ENCODE measurements around the gene MT1B. TPM values are rescaled to one million over a fixed set of nuclear protein-coding genes. Genes with fewer than 3 reads are reported as not detected.
"Not testable (repeated sequence)": the region's sequence is repeated elsewhere in the genome, so short reads cannot be mapped to it uniquely, and the experiment has no call there.

Gene MT1B
- polyA plus RNA-seq, 1 donor from 2014 or later: not detected

- H3K27ac ChIP-seq (ENCODE audit: low read length): no peak overlapping the region
- H3K27me3 ChIP-seq (ENCODE audit: insufficient read depth, low read depth, low read length): peaks cover 100% of the 10 kb centered on the region
- no peaks in the 10 kb centered on the region for H3F3A ChIP-seq (ENCODE audit: insufficient read depth, low read length, poor library complexity, severe bottlenecking)
- no peaks in the 10 kb centered on the region for H3K79me2 ChIP-seq (replicated peaks; ENCODE audit: insufficient read depth, low read length)
- no peaks in the 10 kb centered on the region for H3K9me3 ChIP-seq (ENCODE audit: low read length)
- H3K9ac ChIP-seq (ENCODE audit: low read length): peak overlapping the region; percentile 48
- TF ChIP-seq POLR2AphosphoS5 (IDR thresholded peaks at IDR 0.05) (peak; percentile 28), RAD21 (conservative IDR thresholded peaks at IDR 0.05) (no peak), MXI1 (conservative IDR thresholded peaks at IDR 0.05; ENCODE audit: poor library complexity, severe bottlenecking) (peak; percentile 35)
- H3K36me3 ChIP-seq (ENCODE audit: insufficient read depth, low read length): no peaks in the 10 kb centered on the region
- H3K9me2 ChIP-seq (ENCODE audit: insufficient read depth, low read length): no peaks in the 10 kb centered on the region
- H3K4me3 ChIP-seq (ENCODE audit: low read length): peak overlapping the region; percentile 68
- H4K20me1 ChIP-seq (ENCODE audit: insufficient read depth): no peaks in the 10 kb centered on the region
- peak overlapping the region; percentile 48 for H3K4me2 ChIP-seq (ENCODE audit: low read length)
- H2AFZ ChIP-seq (ENCODE audit: low read depth, low read length): peak overlapping the region; percentile 13
These were observed 11.0 kb downstream of the MT1B start for GRCh38 chr16:56662357-56663354.

GRCh38 chr16:56664506-56664905 lies 12.8 kb downstream of the MT1B start:
- no peak overlapping the region for H3K4me2 ChIP-seq (ENCODE audit: low read length)
- no peaks in the 10 kb centered on the region for H3K9me2 ChIP-seq (ENCODE audit: insufficient read depth, low read length)
- no peaks in the 10 kb centered on the region for H3F3A ChIP-seq (ENCODE audit: insufficient read depth, low read length, poor library complexity, severe bottlenecking)
- H3K27me3 ChIP-seq (ENCODE audit: insufficient read depth, low read depth, low read length): peaks cover 100% of the 10 kb centered on the region
- H3K79me2 ChIP-seq (replicated peaks; ENCODE audit: insufficient read depth, low read length): no peaks in the 10 kb centered on the region
- H3K36me3 ChIP-seq (ENCODE audit: insufficient read depth, low read length): no peaks in the 10 kb centered on the region
- TF ChIP-seq TAF1 (IDR thresholded peaks at IDR 0.05; ENCODE audit: low read depth) (no peak), RAD21 (conservative IDR thresholded peaks at IDR 0.05) (no peak), CTCF (IDR thresholded peaks at IDR 0.05; ENCODE audit: poor library complexity, severe bottlenecking) (no peak), MXI1 (conservative IDR thresholded peaks at IDR 0.05; ENCODE audit: poor library complexity, severe bottlenecking) (no peak), EP300 (conservative IDR thresholded peaks at IDR 0.05; ENCODE audit: poor library complexity, severe bottlenecking) (no peak), POLR2AphosphoS5 (IDR thresholded peaks at IDR 0.05) (no peak), EZH2 (IDR thresholded peaks at IDR 0.05; ENCODE audit: borderline replicate concordance, insufficient read depth, low read length, poor library complexity, severe bottlenecking) (no peak), SMC3 (conservative IDR thresholded peaks at IDR 0.05; ENCODE audit: poor library complexity) (no peak)
- TF ChIP-seq, protein P1, sequence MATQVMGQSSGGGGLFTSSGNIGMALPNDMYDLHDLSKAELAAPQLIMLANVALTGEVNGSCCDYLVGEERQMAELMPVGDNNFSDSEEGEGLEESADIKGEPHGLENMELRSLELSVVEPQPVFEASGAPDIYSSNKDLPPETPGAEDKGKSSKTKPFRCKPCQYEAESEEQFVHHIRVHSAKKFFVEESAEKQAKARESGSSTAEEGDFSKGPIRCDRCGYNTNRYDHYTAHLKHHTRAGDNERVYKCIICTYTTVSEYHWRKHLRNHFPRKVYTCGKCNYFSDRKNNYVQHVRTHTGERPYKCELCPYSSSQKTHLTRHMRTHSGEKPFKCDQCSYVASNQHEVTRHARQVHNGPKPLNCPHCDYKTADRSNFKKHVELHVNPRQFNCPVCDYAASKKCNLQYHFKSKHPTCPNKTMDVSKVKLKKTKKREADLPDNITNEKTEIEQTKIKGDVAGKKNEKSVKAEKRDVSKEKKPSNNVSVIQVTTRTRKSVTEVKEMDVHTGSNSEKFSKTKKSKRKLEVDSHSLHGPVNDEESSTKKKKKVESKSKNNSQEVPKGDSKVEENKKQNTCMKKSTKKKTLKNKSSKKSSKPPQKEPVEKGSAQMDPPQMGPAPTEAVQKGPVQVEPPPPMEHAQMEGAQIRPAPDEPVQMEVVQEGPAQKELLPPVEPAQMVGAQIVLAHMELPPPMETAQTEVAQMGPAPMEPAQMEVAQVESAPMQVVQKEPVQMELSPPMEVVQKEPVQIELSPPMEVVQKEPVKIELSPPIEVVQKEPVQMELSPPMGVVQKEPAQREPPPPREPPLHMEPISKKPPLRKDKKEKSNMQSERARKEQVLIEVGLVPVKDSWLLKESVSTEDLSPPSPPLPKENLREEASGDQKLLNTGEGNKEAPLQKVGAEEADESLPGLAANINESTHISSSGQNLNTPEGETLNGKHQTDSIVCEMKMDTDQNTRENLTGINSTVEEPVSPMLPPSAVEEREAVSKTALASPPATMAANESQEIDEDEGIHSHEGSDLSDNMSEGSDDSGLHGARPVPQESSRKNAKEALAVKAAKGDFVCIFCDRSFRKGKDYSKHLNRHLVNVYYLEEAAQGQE (IDR thresholded peaks at IDR 0.05; ENCODE audit: borderline replicate concordance): no peak
- H2AFZ ChIP-seq (ENCODE audit: low read depth, low read length): no peak overlapping the region
- H4K20me1 ChIP-seq (ENCODE audit: insufficient read depth): no peaks in the 10 kb centered on the region
- no peaks in the 10 kb centered on the region for H3K9me3 ChIP-seq (ENCODE audit: low read length)
- no peak overlapping the region for H3K9ac ChIP-seq (ENCODE audit: low read length)
- no peak overlapping the region for H3K4me3 ChIP-seq (ENCODE audit: low read length)
- no peak overlapping the region for H3K27ac ChIP-seq (ENCODE audit: low read length)

DNA sequence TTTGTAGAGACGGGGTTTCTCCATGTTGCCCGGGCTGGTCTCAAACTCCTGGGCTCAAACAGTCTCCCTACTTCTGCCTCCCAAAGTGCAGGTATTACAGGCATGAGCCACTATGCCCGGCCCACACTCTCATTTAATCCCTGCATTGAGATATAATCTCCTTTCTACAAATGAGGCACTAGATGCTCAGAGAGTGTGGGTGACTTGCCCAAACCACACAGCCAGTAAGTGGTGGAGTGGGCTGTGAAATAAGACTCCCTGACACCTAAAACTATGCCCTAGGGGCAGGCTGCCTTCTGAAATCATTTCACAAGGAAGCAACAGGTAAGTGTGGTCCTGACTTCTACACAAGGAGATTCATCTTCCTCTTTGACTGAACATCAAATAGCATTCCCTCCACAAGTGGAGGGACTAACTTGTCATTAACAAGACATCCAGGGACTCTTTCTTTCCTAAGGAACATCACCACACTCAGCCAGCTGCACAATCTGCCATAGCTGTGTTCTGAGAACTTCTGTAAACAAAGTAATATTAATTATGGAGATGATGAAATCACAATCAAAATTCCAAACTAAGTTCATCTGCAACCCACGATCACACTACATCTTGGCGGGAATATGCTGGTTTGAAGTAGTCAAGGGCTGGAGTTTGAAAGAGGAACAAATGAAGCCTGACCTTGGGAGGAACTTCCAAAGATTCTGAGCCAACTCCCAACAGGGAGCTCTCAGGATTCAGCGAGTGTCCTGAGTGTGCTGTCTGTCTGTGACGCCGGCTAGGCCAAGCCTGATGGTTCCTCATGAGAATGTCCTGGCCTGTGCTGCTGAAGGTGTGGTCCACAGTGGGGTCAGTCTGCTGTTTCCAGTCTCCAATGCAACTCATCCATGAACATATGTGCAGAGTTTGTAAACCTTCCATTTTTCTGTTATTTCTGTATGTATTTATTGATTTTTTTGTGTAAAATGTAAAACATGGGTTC lies 13.9 kb downstream of the MT1B start:
- H3F3A ChIP-seq (ENCODE audit: insufficient read depth, low read length, poor library complexity, severe bottlenecking); H3K36me3 ChIP-seq (ENCODE audit: insufficient read depth, low read length); H3K4me3 ChIP-seq (ENCODE audit: low read length); H3K27ac ChIP-seq (ENCODE audit: low read length); H3K4me2 ChIP-seq (ENCODE audit: low read length); H3K9me3 ChIP-seq (ENCODE audit: low read length); H4K20me1 ChIP-seq (ENCODE audit: insufficient read depth); H3K9ac ChIP-seq (ENCODE audit: low read length); H2AFZ ChIP-seq (ENCODE audit: low read depth, low read length); H3K9me2 ChIP-seq (ENCODE audit: insufficient read depth, low read length); H3K79me2 ChIP-seq (replicated peaks; ENCODE audit: insufficient read depth, low read length): not testable (repeated sequence)
- H3K27me3 ChIP-seq (ENCODE audit: insufficient read depth, low read depth, low read length): peaks cover 100% of the 10 kb centered on the region
